Upper lobe of left lung (tissue), 4 donors: ENCODE data around the gene CCNI.

Experiments
- EP300 ChIP-seq, 4 donors: sonication (generic); formaldehyde crosslinking; IDR thresholded peaks; one replicate each; pipeline ENCODE4 v1.5.1; 2017; ENCODE audit warnings: antibody characterized with exemption in 4 of 4, control low read depth in 2 of 4
- TF ChIP-seq, protein P1 (sequence below), 6 experiments: fragments of 450-650 bp in 4 of 6; fragments of 200-600 bp in 2 of 6; sonication (generic) in 2 of 6; IDR thresholded peaks; one replicate each; pipeline ENCODE4 v1.5.1; 2016 to 2019; ENCODE audit warnings: antibody characterized with exemption in 6 of 6

DNA sequence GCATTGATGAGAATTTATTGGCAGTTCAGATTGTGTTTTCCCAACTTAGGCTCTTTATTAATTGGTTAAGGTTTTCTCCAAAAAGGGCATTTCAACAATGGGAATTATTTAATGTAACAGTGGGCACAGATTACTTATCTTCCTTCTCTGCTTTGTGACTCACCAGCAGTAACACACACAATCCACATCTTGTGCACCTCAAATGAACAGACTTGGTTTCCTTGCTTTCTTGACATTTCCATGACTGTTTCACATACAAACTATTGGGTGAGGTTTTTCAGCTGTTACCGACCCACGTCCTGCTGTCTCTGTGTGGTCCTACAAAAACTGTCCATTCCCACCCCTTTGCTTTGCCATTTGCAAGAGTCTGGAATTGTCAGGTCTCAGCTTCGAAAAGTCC is 38.1 kb downstream of the CCNI start:
- TF ChIP-seq, protein P1, sequence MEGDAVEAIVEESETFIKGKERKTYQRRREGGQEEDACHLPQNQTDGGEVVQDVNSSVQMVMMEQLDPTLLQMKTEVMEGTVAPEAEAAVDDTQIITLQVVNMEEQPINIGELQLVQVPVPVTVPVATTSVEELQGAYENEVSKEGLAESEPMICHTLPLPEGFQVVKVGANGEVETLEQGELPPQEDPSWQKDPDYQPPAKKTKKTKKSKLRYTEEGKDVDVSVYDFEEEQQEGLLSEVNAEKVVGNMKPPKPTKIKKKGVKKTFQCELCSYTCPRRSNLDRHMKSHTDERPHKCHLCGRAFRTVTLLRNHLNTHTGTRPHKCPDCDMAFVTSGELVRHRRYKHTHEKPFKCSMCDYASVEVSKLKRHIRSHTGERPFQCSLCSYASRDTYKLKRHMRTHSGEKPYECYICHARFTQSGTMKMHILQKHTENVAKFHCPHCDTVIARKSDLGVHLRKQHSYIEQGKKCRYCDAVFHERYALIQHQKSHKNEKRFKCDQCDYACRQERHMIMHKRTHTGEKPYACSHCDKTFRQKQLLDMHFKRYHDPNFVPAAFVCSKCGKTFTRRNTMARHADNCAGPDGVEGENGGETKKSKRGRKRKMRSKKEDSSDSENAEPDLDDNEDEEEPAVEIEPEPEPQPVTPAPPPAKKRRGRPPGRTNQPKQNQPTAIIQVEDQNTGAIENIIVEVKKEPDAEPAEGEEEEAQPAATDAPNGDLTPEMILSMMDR (IDR thresholded peaks at IDR 0.05), result no peak
- TF ChIP-seq EP300 (IDR thresholded peaks at IDR 0.05), result no peak
